ENCODE data around the gene CC2D1A.

GRCh38 chr19:13887517-13887916 is 18.5 kb upstream of the CC2D1A start:
- no peak for TF ChIP-seq CTCF (conservative IDR thresholded peaks at IDR 0.05; ENCODE audit: low read length)
- TF ChIP-seq EZH2phosphoT487 (IDR thresholded peaks at IDR 0.05; ENCODE audit: borderline replicate concordance, low read depth, low read length), result no peak

Measured in OCI-LY7 (cell line).